Measurements from ENCODE around the gene TNIK. TPM values are rescaled to one million over a fixed set of nuclear protein-coding genes. Genes with fewer than 3 reads are reported as not detected.

The TNIK gene
- total and polyA plus RNA-seq, 2 of the 4 experiments (the other 2 are of a cell fraction) = 3.4 to 6.3 TPM

DNA sequence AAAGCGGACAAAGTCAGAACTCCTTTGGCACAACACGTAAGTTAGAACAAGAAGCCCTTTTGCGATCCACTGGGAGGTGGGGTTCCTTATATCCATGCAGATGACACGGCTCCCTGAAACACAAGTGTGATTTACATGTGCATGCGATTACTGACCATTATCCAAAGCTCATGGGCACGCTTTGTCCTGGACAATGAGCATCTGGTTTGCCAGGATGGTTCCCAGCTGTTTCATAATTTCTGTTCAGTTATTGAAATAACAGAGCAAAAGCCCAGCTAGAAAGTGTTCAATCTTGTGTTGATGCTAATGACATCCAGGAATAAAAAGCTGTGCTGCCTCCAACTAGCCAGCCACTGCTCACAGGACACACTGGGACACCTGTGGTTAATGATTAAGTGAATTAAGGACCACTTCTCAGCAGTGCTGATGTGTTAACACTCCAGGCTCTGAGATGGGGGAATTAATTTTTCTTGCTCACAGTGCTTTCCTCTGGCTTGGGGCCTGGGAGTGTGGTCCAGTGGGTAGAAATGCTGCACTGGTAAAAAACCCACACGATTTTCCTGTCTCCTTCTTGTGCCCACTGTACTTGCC, 310.6 kb downstream of the TNIK start:
- Histone ChIP-seq H2AK5ac (ENCODE audit: low read depth, low read length) (no peak overlapping the region), H2BK5ac (ENCODE audit: low read depth, low read length, poor library complexity, severe bottlenecking) (no peak overlapping the region), H3K27ac (ENCODE audit: insufficient read depth, low read length) (no peak overlapping the region), H3K4me1 (ENCODE audit: control insufficient read depth, insufficient read depth, low read length) (no peaks in the 10 kb centered on the region), H3K27me3 (ENCODE audit: control insufficient read depth, insufficient read depth, low read length) (no peaks in the 10 kb centered on the region), H2AK9ac (replicated peaks; ENCODE audit: low read depth, low read length, poor library complexity) (no peak overlapping the region), H3K14ac (replicated peaks; ENCODE audit: low read depth, low read length) (no peak overlapping the region), H3K18ac (ENCODE audit: low read depth, low read length) (no peak overlapping the region), H3K36me3 (ENCODE audit: control insufficient read depth, insufficient read depth, low read length) (no peaks in the 10 kb centered on the region), H2BK15ac (ENCODE audit: low read depth, low read length) (no peak overlapping the region), H3K4me2 (ENCODE audit: low read depth, low read length) (no peak overlapping the region), H2AFZ (replicated peaks; ENCODE audit: low read length, poor library complexity) (no peak overlapping the region), H4K8ac (ENCODE audit: low read depth in 2 of 2, low read length in 2 of 2) (no peak overlapping the region), H4K91ac (ENCODE audit: insufficient read depth, low read depth, low read length) (no peak overlapping the region), H3K9ac (ENCODE audit: low read depth, low read length) (no peak overlapping the region), H3K4ac (ENCODE audit: low read depth, low read length) (no peak overlapping the region), H3K23ac (ENCODE audit: low read depth, low read length) (no peak overlapping the region), H4K20me1 (ENCODE audit: insufficient read depth, low read length) (no peaks in the 10 kb centered on the region), H3K9me1 (ENCODE audit: insufficient read depth, low read length) (no peaks in the 10 kb centered on the region), H3K79me1 (ENCODE audit: low read depth in 1 of 2, low read length in 2 of 2) (no peaks in the 10 kb centered on the region), H3K4me3 (ENCODE audit: insufficient read depth, low read depth, low read length) (no peak overlapping the region), H4K5ac (ENCODE audit: low read depth, low read length) (no peak overlapping the region), H2BK120ac (ENCODE audit: low read depth, low read length) (no peak overlapping the region), H2BK20ac (ENCODE audit: low read depth, low read length) (no peak overlapping the region), H3K9me3 (ENCODE audit: control insufficient read depth, insufficient read depth, low read length) (no peaks in the 10 kb centered on the region), H3K56ac (ENCODE audit: extremely low read depth, insufficient read depth, low read length) (no peak overlapping the region)
- intact Hi-C loops (cut with micrococcal nuclease) (no loop called here), dilution Hi-C loops (cut with HindIII; ENCODE audit: low sequenced_read_pairs, unreplicated experiment) (no loop called here), in situ Hi-C loops (cut with MboI; ENCODE audit: low sequenced_read_pairs) (no loop called here)
- 63% methylated on average over 2 of the region's 7 CpGs; no CpG with 5 or more reads in 1 of the 2 experiments for WGBS, 2 experiments (ENCODE audit: extremely low coverage in 2 of 2, insufficient read length in 1 of 2)
- ChIA-PET CTCF (no interaction called here), POLR2A (ENCODE audit: unreplicated experiment) (no interaction called here)
- TF ChIP-seq CEBPB (IDR thresholded peaks at IDR 0.05; ENCODE audit: low read depth, low read length) = no peak
- no peak for TF ChIP-seq SMC3 (IDR thresholded peaks at IDR 0.05; ENCODE audit: low read depth, low read length)
- TF ChIP-seq, protein P1, sequence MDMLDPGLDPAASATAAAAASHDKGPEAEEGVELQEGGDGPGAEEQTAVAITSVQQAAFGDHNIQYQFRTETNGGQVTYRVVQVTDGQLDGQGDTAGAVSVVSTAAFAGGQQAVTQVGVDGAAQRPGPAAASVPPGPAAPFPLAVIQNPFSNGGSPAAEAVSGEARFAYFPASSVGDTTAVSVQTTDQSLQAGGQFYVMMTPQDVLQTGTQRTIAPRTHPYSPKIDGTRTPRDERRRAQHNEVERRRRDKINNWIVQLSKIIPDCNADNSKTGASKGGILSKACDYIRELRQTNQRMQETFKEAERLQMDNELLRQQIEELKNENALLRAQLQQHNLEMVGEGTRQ (IDR thresholded peaks at IDR 0.05; ENCODE audit: low read depth, low read length) = no peak
- TF ChIP-seq MAZ (IDR thresholded peaks at IDR 0.05; ENCODE audit: borderline replicate concordance, low read depth, low read length) = no peak
- TF ChIP-seq NFE2L2 (IDR thresholded peaks at IDR 0.05; ENCODE audit: low read depth, low read length) = no peak
- TF ChIP-seq MXI1 (IDR thresholded peaks at IDR 0.05; ENCODE audit: borderline replicate concordance, low read depth, low read length) = no peak
- TF ChIP-seq BHLHE40 (IDR thresholded peaks at IDR 0.05; ENCODE audit: low read depth, low read length) = no peak
- TF ChIP-seq RFX5 (IDR thresholded peaks at IDR 0.05; ENCODE audit: low read depth, low read length) = no peak
- no peak for TF ChIP-seq MAFK (IDR thresholded peaks at IDR 0.05; ENCODE audit: low read depth, low read length)
- TF ChIP-seq RAD21 (IDR thresholded peaks at IDR 0.05; ENCODE audit: low read length) = no peak
- no peak for TF ChIP-seq RCOR1 (IDR thresholded peaks at IDR 0.05; ENCODE audit: insufficient replicate concordance, low read length)
- no peak for TF ChIP-seq FOS (IDR thresholded peaks at IDR 0.05; ENCODE audit: low read depth, low read length)
- TF ChIP-seq ELK1 (IDR thresholded peaks at IDR 0.05; ENCODE audit: borderline replicate concordance, low read depth, low read length) = no peak
- TF ChIP-seq, protein P2, sequence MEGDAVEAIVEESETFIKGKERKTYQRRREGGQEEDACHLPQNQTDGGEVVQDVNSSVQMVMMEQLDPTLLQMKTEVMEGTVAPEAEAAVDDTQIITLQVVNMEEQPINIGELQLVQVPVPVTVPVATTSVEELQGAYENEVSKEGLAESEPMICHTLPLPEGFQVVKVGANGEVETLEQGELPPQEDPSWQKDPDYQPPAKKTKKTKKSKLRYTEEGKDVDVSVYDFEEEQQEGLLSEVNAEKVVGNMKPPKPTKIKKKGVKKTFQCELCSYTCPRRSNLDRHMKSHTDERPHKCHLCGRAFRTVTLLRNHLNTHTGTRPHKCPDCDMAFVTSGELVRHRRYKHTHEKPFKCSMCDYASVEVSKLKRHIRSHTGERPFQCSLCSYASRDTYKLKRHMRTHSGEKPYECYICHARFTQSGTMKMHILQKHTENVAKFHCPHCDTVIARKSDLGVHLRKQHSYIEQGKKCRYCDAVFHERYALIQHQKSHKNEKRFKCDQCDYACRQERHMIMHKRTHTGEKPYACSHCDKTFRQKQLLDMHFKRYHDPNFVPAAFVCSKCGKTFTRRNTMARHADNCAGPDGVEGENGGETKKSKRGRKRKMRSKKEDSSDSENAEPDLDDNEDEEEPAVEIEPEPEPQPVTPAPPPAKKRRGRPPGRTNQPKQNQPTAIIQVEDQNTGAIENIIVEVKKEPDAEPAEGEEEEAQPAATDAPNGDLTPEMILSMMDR (conservative IDR thresholded peaks at IDR 0.05; ENCODE audit: low read depth, low read length) = no peak
- DNase-seq (no peak), ATAC-seq (ENCODE audit: low read depth) (no peak)
- no TSS peak for BruUV-seq (replicated peaks)

Data from IMR-90 (cell line).